Omental fat pad (tissue), 4 donors: ENCODE data around the gene MFNG. TPM values are rescaled to one million over a fixed set of nuclear protein-coding genes. Genes with fewer than 3 reads are reported as not detected.

Source experiments
- ATAC-seq: fragments of 150-250 bp; one replicate; pipeline ENCODE4 v1.9.1; 2016; ENCODE audit warnings: mild to moderate bottlenecking, moderate library complexity; ENCODE audit not compliant: low FRiP score
- DNase-seq: peaks from one replicate; pipeline ENCODE4 v3.0.0-alpha.2; 2019; ENCODE audit warnings: low spot score
- CTCF ChIP-seq, 3 donors: fragments of 450-650 bp; IDR thresholded peaks; one replicate each; pipeline ENCODE4 v1.5.1; 2016 to 2017; ENCODE audit warnings: antibody characterized with exemption in 3 of 3, mild to moderate bottlenecking in 3 of 3, moderate library complexity in 2 of 3
- total RNA-seq, 4 donors: library from RNA; depleted of rRNA; stranded (reverse); fragments of >200 nt; gene quantifications; one replicate each; pipeline ENCODE4 v1.1.0, GENCODE V29; 2016

MFNG gene
- total RNA-seq, 4 donors from 2014 or later, result 16.0 to 64.2 (median 35.7) TPM

GRCh38 chr22:37499027-37499707 is 13.0 kb upstream of the MFNG start:
- ATAC-seq (no peak), DNase-seq (no peak)
- TF ChIP-seq CTCF (IDR thresholded peaks at IDR 0.05), result no peak

- no peak for ATAC-seq
- DNase-seq, result no peak
Measured at GRCh38 chr22:37498289-37498909, 12.2 kb upstream of the MFNG start.

GRCh38 chr22:37497062-37497599 is 10.9 kb upstream of the MFNG start:
- peak; percentile 37 for ATAC-seq
- no peak for TF ChIP-seq CTCF (IDR thresholded peaks at IDR 0.05)

More at GRCh38 chr22:37498289-37498909, 12.2 kb upstream of the MFNG start:
- no peak for TF ChIP-seq CTCF (IDR thresholded peaks at IDR 0.05)

GRCh38 chr22:37496651-37497050 is 10.5 kb upstream of the MFNG start:
- no peak for DNase-seq
- ATAC-seq, result peak; percentile 55
- TF ChIP-seq CTCF (IDR thresholded peaks at IDR 0.05), result no peak

More at GRCh38 chr22:37497062-37497599, 10.9 kb upstream of the MFNG start:
- DNase-seq, result no peak

GRCh38 chr22:37493979-37494378 is 7.8 kb upstream of the MFNG start:
- ATAC-seq (no peak), DNase-seq (no peak)
- TF ChIP-seq CTCF (IDR thresholded peaks at IDR 0.05), result no peak

GRCh38 chr22:37492428-37493344 is 6.5 kb upstream of the MFNG start:
- no peak for TF ChIP-seq CTCF (IDR thresholded peaks at IDR 0.05)
- DNase-seq (no peak), ATAC-seq (no peak)
